ENCODE data around the gene LAMC3. TPM values are rescaled to one million over a fixed set of nuclear protein-coding genes. Genes with fewer than 3 reads are reported as not detected.
"Not testable (repeated sequence)": the region's sequence is repeated elsewhere in the genome, so short reads cannot be mapped to it uniquely, and the experiment has no call there.

LAMC3 gene
- polyA plus RNA-seq, 12 donors = 0.88 to 15.0 (median 2.1) TPM; not detected in 1

DNA sequence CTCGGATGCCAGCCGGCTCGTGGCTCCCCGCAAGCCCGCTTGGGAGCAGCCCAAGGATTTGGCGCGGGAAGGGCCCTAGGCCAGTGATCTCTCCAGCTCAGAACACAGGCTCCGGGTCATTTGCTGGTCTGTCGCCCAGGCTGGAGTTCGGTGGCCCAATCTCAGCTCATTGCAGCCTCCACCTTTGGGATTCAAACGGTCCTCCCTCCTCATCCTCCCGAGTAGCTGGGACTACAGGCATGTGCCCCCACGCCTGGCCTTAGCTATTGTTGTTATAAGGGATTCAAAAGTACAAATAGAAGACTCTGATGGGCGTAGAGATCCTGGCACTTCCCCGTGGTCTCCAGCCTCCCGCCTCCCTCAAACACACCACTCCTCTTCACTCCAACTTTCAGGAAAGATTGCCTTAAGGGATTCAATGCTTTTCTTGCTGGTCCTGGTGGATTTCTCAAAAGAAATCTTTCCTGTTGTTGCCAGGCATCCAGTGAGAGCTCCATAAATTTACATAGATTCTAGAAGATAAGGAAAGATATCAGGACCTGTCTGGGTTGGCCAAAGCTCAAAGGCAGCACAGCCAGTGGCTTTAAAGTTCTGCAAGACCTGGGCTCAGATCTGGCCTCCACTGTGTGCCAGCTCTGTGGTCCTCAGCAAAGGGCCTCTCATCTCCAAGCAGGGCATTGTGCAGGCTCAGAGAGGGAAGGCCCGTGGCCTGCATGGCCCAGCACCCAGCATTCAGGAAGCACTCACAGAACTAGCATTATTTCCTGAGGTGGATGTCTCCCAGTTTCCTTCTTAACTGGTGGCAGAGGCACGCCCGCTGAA lies 88.4 kb downstream of the LAMC3 start:
- no peak for DNase-seq

DNA sequence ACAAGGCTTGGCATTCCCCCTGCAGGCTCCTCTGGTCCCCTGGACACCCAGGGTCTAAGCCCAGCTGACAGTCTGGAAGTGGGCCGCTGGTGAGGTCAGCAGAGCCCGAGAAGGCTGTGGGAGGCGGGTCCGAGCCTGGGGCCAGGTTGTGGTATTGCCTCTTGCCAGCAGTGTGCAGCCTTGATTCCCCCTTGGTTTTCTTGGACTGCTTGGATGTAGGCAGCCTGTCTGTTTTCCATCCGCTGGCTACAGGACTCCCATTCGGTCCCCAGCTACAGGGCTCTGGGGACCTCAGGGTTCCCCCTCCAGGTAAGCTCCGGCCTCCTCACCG lies 88.9 kb downstream of the LAMC3 start:
- DNase-seq = no peak

DNA sequence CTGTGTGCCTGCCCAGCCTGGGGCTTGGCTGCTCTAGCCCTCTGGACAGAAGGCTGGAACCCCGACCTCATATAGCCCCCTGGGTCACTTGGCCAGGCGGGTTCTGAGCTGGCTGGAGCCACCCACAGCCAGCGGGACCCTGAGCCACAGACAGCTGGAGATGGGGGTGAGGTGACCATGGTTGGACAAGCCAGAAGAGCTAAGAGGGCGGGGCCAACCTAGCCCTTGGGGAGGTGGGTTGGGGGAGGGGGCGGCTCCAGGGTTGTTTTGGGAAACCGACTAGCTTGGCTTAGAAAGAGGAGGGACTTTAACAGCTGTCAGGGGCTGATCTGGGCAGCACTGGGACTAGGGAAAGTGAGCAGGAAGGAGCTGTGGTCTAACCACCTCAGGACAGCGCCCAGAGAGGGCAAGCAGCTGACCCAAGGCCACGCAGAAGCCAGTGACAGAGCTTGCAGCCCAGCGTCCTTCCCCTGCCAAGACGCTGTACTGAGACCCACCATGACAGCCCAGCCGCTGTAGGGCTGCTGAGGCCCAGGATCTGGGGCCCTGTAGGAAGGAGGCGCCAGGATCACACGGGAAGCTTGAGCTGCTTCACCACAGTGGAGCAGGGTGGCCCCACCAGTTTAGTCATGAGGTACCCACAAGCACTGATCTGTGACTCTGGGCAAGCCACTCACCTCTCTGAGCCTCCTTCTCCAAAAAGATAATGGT lies 89.6 kb downstream of the LAMC3 start:
- no peak for DNase-seq

DNA sequence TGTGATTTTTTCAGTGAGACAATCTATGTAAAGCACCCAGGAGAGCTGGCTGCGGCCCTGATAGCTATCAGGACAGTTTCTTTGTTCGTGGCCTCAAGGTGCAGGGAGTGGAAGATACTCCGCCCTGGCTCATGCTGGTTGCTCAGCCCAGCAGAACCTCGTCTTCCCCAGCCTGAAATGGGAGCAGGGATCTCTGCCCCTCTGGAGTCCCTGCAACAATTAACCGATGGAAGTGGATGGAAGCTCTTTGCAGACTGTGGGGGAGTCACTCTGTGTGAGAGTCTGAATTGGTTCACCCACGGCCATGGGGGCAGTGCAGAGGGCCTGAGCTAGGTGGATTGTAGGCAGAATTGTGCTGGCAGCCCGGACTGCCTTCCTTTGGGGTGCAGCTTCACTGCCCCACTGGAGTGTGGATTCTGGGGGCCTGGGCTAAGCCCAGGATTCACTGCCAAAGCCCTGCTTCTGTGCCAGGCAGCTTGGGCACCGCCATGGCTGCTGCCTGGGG lies 90.2 kb downstream of the LAMC3 start:
- no peak for DNase-seq

DNA sequence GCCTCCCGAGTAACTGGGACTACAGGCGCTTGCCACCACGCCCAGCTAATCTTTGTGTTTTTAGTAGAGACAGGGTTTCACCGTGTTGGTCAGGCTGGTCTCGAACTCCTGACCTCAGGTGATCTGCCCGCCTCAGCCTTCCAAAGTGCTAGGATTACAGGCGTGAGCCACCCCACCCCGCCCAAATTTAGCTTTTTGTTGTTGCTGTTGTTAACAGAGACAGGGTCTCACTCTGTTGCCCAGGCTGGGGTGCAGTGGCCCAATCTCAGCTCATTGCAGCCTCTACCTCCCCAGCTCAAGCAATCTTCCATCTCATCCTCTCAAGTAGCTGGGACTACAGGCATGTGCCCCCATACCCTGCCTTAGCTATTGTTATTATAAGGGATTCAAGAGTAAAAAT lies 90.9 kb downstream of the LAMC3 start:
- not testable (repeated sequence) for DNase-seq

DNA sequence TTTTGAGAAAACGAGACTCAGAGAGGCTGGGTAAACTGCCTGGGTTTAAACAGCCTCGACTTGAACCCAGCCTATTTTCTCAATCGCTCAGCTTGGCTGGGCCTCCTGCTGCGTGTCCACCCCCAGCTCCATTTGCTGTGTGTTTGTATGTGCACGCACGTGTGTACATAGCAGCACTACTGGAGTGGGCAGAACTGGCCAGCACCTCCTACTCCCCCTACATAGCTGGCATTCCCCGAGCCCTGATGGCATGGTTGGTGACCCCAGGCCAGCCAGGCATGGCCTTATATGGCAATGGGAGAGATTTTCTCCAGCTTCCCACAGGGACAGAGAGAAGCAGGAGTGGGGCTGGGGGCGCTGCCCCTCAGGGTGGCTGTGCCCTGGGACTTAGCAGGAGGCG lies 91.5 kb downstream of the LAMC3 start:
- DNase-seq = no peak

DNA sequence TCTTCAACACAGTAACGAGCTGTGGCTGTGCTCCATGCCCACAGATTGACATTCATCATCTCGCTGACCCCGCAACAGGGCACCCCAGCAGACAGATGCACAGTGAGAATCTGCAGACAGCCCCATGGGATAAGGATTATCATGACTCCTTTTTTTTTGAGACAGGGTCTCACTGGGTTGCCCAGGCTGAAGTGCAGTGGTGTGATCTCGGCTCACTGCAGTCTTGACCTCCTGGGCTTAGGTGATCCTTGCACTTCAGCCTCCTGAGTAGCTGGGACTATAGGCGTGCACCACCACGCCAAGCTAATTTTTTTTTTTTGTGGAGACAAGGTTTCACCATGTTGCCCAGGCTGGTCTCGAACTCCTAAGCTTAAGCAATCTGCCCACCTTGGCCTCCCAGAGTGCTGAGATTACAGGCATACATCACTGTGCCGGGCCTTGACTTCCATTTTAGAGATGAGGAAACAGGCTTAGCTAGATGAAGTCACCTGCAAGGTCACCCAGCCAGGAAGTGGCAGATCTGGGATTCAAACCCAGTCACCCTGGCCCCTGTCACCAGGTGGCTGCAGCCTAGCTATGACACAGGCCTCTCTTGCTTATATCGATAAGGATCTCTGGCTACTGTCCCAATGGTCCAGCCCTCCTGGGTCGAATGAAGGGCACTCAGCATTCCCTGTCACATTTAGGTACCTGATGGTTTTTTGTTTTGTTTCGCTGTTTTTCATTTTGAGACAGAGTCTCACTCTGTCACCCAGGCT lies 92.4 kb downstream of the LAMC3 start:
- DNase-seq = no peak

DNA sequence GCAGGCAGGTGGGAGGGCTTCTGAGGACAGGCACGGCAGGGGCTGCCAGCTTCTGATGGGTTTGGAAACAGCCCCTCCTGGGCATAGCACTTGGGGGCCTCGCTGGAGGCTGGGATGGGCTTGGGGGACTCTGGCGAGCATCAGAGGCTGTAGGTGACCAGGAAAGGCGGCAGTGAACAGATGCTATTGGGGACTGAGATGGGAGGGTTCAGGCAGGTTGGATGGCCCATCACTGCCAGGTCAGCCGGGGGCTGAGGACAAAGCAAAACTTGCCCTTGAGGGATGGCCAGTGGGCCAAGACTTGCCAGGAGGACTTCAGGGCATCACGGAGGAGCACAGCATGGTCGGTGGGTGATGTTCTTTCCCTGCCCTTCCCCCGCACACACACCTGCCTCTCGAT lies 94.0 kb downstream of the LAMC3 start:
- no peak for DNase-seq

DNA sequence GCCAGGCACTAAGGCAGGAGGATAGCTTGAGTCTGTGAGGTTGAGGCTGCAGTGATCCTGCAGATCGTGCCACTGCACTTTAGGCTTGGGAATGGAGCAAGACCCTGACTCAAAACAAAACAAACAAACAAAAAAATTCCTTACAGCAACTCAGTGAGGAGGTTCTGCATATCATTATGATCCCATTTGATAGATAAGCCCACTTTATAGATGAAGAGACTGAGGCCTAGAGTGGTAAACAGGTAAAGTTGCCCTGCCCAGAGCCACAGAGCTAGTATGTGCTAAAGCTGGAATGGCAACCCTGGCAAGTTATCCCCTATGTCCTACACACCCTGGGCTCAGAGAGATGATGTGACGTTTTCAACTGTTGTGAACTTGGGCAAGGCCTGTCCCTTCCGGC lies 94.6 kb downstream of the LAMC3 start:
- DNase-seq = no peak

DNA sequence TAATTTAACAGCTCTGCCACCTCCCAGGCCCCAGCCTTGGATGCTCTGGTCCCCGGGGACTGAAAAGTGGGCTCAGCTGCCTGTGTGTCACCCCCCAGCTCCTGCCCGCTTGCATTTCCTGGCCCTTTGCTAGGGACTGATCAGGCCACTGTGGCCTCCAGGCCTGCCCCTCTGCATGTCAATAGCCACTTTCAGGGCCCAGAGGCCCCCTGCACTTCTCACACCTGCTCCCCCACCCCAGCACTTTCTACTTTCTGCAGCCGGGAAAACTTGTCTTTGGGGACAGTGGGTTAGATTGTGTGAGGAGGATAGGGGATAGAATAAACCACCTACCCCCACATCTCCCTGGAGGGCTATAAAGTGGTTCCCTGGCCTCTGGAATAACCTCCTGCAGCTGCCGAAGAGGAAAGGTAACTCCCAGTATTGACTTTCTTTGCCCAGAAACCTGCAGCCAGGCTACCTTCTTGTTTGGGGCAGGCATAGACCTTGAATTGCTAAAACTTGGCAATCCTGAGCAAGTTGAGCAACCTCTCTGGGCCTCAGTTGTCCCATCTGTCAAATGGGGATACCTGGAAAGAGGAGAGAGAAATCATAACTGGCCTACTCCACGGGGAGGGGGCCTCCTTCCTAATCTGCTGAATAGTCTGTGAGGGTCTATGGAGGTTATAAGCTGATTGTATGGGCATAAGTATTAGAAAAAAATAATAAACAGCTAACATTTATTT lies 95.2 kb downstream of the LAMC3 start:
- DNase-seq = no peak

DNA sequence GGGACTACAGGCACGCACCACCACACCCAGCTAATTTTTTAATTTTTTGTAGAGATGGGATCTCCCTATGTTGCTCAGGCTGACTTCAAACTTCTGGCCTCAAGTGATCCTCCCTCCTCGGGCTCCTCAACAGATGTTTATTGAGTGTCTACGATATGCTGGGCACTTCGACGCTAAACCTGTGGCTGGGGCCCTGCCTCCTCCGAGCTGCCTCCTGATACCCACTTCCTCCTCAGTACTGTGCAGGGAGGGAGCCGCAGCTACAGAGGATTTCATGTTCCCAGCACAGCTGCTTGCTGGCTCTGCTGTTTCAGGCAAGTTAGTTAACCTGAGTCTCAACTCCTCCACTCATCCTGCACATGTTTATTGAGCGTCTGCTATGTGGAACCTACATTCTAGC lies 97.0 kb downstream of the LAMC3 start:
- DNase-seq = no peak

DNA sequence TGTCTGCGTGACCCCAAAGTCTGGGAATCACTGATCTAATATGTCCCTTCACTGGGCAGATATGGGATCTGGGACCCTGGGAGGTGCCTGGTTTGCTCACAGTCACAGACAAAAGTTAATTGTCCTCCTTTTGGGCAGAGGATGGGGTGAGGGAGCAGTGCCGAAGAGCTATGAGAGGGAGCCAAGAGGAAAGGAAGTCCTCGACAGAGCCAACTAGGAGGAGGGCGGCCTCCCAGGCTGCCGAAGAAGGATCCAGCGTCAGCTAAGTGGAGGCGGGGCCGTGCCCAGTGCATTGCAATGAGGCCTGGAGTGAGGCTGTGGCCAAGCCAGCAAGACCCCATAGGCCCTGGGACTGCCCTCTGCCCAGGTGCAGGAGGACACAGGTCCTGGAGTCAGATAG lies 98.8 kb downstream of the LAMC3 start:
- no peak for DNase-seq

DNA sequence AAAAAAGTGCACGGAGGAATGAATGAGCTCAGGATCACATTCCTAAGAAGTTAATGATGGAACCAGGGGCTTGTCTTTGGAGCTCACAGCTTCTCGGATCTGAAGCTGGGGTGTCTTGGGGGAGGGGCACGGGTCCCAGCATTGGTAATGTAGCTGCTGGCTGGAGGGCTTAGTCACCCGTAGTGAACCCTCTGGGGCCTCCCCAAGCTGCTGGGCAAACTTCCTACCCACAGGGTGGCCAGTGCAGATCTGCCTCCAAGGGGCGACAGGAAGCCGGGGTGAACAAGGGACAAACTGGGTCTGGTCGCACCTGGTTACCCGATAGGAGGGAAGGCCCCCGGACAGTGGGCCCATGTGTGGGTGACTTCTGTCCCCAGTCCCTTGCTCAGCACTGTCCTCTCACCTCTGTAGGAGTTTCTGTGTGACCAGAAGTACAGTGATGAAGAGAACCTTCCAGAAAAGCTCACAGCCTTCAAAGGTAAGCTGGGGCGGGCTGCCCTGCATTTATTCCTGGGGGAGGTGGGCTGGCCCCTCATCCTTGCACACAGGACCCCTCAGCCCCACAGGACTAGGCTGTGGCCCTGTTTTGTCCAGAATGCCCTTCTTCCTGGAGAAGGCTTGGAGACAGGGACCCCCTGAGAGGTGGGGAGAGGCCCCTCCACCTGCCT lies 102.3 kb downstream of the LAMC3 start:
- no peak for DNase-seq

DNA sequence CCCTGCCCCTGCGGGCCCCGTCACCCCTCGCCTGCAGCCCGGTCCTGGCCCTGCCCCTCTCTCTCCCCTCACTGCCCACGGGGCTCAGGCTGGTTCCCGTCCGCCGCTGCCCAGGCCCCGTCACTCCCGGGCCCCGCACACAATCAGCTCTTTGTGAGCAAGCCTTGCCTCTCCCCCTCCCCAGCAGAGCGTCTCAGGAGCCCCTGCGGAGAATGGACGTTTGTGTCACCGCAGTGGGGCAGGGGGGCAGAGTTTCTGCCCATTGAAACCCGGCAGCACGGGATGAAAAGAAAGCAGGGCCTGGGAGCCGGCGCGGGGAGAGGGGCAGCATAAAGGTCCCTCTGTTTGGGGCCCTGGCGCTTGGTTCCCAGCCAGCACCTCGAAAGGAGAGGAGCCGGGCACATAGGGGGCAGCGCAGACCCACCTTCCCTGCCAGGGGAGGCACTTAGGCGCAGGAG lies 102.9 kb downstream of the LAMC3 start:
- no peak for DNase-seq

DNA sequence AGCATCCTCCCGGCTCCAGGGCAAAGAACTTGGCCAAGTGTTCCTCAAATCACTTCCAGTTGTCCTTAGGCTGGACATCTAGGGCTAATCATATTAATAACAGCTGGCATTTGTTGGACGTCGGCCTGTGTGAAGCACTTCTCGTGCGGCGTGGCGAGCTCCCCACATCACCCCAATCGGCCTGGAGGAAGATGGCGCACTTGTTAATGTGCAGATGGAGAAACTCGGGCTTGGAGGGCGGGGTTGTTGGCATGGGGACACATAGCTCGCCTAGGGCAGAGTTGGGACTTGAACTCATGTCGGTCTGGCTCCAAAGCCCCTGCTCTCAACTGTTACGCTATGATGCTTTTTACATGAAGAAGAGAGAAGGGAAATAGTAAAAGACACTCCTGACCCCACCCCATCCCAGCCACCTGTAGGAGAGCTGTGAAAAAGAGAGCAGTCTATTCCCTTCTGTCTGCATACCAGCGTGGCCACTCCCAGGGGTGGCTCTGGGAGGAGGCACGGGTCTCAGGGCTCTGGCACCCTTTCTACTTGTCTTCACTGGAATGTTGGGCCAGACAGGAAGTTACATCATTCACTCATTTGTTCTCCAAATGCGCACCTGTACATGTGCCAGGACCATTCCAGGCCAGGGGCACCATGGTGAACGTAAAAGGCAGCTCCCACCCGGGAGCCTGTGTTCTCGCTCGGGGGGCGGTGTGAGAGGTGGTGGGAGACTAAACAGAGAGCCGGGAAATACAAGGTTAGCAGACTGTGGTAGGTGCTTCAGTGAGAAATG lies 103.6 kb downstream of the LAMC3 start:
- DNase-seq = no peak

DNA sequence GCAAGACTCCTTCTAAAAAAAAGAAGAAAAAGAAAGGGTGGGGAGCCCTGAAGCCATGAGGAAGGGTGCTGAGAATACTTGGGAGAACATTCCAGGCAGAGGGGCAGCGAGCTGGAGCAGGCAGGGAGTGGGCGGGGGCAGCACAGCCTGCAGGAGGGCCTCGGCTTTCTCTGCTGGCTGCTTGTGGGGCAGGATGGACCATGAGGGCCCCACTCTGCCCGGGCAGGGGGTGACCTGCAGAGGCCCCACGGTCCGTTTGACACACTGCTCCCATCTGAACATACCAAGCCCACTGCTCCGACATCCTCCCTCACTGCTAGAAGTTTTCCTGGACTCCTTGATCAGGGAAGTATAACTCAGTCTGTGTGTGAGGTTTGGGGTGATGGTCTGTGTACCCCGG lies 104.7 kb downstream of the LAMC3 start:
- DNase-seq = no peak

DNA sequence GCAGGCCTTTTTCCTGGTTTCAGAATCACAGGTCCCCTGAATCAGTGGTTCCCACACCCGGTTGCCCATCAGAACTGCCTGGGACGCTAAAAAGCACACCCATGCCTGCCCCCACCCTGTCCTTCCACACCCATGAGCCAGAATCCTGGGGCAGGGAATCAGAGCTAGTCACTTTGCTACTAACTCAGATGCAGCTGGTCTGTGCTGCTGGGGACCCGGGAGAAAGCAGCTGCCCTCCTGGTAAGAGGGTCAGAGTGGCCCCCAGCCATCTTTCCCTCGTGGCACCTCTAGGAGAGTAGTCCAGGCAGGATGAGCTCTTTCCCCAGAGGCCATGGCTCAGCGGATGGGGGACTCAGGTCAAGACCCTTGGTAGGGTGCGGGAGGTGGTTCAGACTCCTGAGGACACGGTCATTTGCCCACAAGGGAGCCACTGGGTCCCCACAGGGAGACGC lies 105.1 kb downstream of the LAMC3 start:
- DNase-seq = no peak

DNA sequence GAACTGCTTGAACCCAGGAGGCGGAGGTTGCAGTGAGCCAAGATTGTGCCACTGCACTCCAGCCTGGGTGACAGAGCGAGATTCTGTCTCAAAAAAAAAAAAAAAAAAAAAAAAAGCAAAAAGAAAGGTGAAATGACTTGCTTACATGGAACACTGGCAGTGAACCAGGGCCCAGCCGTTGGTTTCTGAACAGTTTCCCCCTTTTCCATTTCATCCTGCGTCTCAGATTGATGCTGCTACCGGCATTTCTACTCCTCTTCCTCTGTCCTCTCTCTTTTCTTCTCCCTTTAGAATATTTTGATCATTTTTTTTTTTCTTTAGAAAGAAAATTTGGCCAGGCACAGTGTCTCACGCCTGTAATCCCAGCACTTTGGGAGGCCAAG lies 106.4 kb downstream of the LAMC3 start:
- DNase-seq = not testable (repeated sequence)

DNA sequence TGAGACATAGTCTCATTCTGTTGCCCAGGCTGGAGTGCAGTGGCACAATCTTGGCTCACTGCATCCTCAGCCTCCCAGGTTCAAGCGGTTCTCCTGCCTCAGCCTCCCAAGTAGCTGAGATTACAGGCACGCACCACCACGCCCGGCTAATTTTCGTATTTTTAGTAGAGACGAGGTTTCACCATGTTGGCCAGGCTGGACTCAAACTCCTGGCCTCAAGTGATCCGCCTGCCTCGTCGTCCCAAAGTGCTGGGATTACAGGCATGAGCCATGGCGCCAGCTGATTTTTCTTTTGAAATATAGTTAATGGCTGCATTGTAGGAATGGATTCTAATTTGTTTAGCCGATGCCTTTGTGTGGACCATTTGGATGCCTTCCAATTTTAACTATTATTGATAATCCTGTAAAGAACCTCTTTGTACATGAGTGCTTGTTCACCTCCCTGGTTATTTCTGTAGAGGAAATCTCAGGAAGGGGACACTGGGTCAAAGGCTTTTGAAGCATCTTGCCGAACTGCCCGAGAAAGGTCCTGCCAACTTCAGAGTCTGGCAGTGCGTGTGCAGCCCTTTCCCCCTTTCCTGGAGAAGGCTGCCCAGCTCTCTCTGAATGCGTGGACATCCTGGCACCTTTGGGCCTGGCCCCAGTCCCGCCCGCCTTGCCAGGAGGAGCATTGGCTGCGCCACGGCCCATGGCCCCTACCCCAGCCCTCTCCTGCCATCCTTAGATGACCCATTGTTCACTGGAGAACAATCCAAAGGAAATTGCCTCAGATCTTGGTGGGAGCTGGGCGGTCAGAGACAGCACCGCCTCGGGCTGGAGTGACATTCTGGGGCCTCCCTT lies 107.5 kb downstream of the LAMC3 start:
- DNase-seq = no peak
